ENCODE data around the gene VPS18.

Gene VPS18

GRCh38 chr15:40845511-40846284, 48.6 kb upstream of the VPS18 start:
- H3K4ac ChIP-seq (ENCODE audit: low read length) = no peak overlapping the region
- DNase-seq (ENCODE audit: low spot score) = no peak
- H2BK5ac ChIP-seq (ENCODE audit: low read length) = no peak overlapping the region
- H2AFZ ChIP-seq (ENCODE audit: low read length) = no peak overlapping the region
- no peak overlapping the region for H3K4me2 ChIP-seq (ENCODE audit: insufficient read depth, low read length, poor library complexity, severe bottlenecking)
- H3K9me3 ChIP-seq (replicated peaks in 1 of 2; ENCODE audit: control insufficient read depth in 2 of 2, insufficient read depth in 1 of 2, low read depth in 1 of 2, low read length in 2 of 2) = peaks cover 0 to 3% of the 10 kb centered on the region in 2 donors
- H4K8ac ChIP-seq (ENCODE audit: low read depth, low read length) = no peak overlapping the region
- peak overlapping the region; percentile 25 for H2AK5ac ChIP-seq (ENCODE audit: low read depth, low read length)
- H2BK120ac ChIP-seq (ENCODE audit: low read depth, low read length) = no peak overlapping the region
- H3K79me1 ChIP-seq (ENCODE audit: low read depth, low read length) = no peaks in the 10 kb centered on the region
- H2BK12ac ChIP-seq (ENCODE audit: low read length) = no peak overlapping the region
- no peak overlapping the region for H3K27ac ChIP-seq (replicated peaks; ENCODE audit: low read length)
- H3K36me3 ChIP-seq (replicated peaks in 1 of 2; ENCODE audit: control insufficient read depth in 2 of 2, insufficient read depth in 2 of 2, low read length in 2 of 2) = no peaks in the 10 kb centered on the region
- peak overlapping the region; percentile 33 for H3K18ac ChIP-seq (ENCODE audit: low read length)
- no CpG with 5 or more reads among the region's 8 CpGs for WGBS, 2 donors (ENCODE audit: extremely low coverage in 2 of 2, insufficient read length in 2 of 2, insufficient replicate concordance in 1 of 2)
- H3K4me1 ChIP-seq (ENCODE audit: control insufficient read depth in 2 of 2, insufficient read depth in 1 of 2, low read depth in 1 of 2, low read length in 2 of 2) = peaks cover 13 to 15% of the 10 kb centered on the region in 2 donors
- no peak overlapping the region for H3K4me3 ChIP-seq (ENCODE audit: low read length in 2 of 2)
- no peak overlapping the region for H3K14ac ChIP-seq (ENCODE audit: low read length)
- H3K9ac ChIP-seq (ENCODE audit: low read depth, low read length, poor library complexity) = no peak overlapping the region
- no peak overlapping the region for H2BK15ac ChIP-seq (ENCODE audit: low read length)
- no peak overlapping the region for H4K91ac ChIP-seq (ENCODE audit: low read depth, low read length, poor library complexity)
- peaks cover 18 to 69% (median 38%) of the 10 kb centered on the region in 3 experiments for H3K27me3 ChIP-seq (ENCODE audit: control insufficient read depth in 3 of 3, insufficient read depth in 3 of 3, low read depth in 1 of 3, low read length in 3 of 3)
- H3K23ac ChIP-seq (ENCODE audit: low read depth, low read length, poor library complexity) = no peak overlapping the region

GRCh38 chr15:40846841-40847222, 47.4 kb upstream of the VPS18 start:
- H3K4ac ChIP-seq (ENCODE audit: low read length) = no peak overlapping the region
- no peak overlapping the region for H4K91ac ChIP-seq (ENCODE audit: low read depth, low read length, poor library complexity)
- H3K4me1 ChIP-seq (ENCODE audit: control insufficient read depth in 2 of 2, insufficient read depth in 1 of 2, low read depth in 1 of 2, low read length in 2 of 2) = peaks cover 13 to 15% of the 10 kb centered on the region in 2 donors
- H3K4me2 ChIP-seq (ENCODE audit: insufficient read depth, low read length, poor library complexity, severe bottlenecking) = no peak overlapping the region
- peaks cover 0 to 3% of the 10 kb centered on the region in 2 donors for H3K9me3 ChIP-seq (replicated peaks in 1 of 2; ENCODE audit: control insufficient read depth in 2 of 2, insufficient read depth in 1 of 2, low read depth in 1 of 2, low read length in 2 of 2)
- H3K27me3 ChIP-seq (ENCODE audit: control insufficient read depth in 3 of 3, insufficient read depth in 3 of 3, low read depth in 1 of 3, low read length in 3 of 3) = peaks cover 18 to 61% (median 36%) of the 10 kb centered on the region in 3 experiments
- no peaks in the 10 kb centered on the region for H3K79me1 ChIP-seq (ENCODE audit: low read depth, low read length)
- H2AFZ ChIP-seq (ENCODE audit: low read length) = peak overlapping the region; percentile 69
- H4K8ac ChIP-seq (ENCODE audit: low read depth, low read length) = no peak overlapping the region
- no peak overlapping the region for H3K4me3 ChIP-seq (ENCODE audit: low read length in 2 of 2)
- no peak overlapping the region for H2BK5ac ChIP-seq (ENCODE audit: low read length)
- no peak overlapping the region for H3K9ac ChIP-seq (ENCODE audit: low read depth, low read length, poor library complexity)
- H3K36me3 ChIP-seq (replicated peaks in 1 of 2; ENCODE audit: control insufficient read depth in 2 of 2, insufficient read depth in 2 of 2, low read length in 2 of 2) = no peaks in the 10 kb centered on the region
- H3K14ac ChIP-seq (ENCODE audit: low read length) = no peak overlapping the region
- no peak overlapping the region for H2BK15ac ChIP-seq (ENCODE audit: low read length)
- H2BK12ac ChIP-seq (ENCODE audit: low read length) = no peak overlapping the region
- H3K18ac ChIP-seq (ENCODE audit: low read length) = no peak overlapping the region
- no peak overlapping the region for H2AK5ac ChIP-seq (ENCODE audit: low read depth, low read length)
- no peak overlapping the region for H3K27ac ChIP-seq (replicated peaks; ENCODE audit: low read length)
- no peak for DNase-seq (ENCODE audit: low spot score)
- H3K23ac ChIP-seq (ENCODE audit: low read depth, low read length, poor library complexity) = no peak overlapping the region
- H2BK120ac ChIP-seq (ENCODE audit: low read depth, low read length) = no peak overlapping the region

GRCh38 chr15:40847223-40847961, 46.9 kb upstream of the VPS18 start:
- no peaks in the 10 kb centered on the region for H3K79me1 ChIP-seq (ENCODE audit: low read depth, low read length)
- peak overlapping the region; percentile 40 for H3K18ac ChIP-seq (ENCODE audit: low read length)
- no peak for DNase-seq (ENCODE audit: low spot score)
- peaks cover 13 to 15% of the 10 kb centered on the region in 2 donors for H3K4me1 ChIP-seq (ENCODE audit: control insufficient read depth in 2 of 2, insufficient read depth in 1 of 2, low read depth in 1 of 2, low read length in 2 of 2)
- no peak overlapping the region for H3K4ac ChIP-seq (ENCODE audit: low read length)
- H3K4me2 ChIP-seq (ENCODE audit: insufficient read depth, low read length, poor library complexity, severe bottlenecking) = no peak overlapping the region
- no peak overlapping the region for H2BK15ac ChIP-seq (ENCODE audit: low read length)
- H2BK12ac ChIP-seq (ENCODE audit: low read length) = no peak overlapping the region
- H2BK120ac ChIP-seq (ENCODE audit: low read depth, low read length) = no peak overlapping the region
- H4K91ac ChIP-seq (ENCODE audit: low read depth, low read length, poor library complexity) = no peak overlapping the region
- H3K27me3 ChIP-seq (ENCODE audit: control insufficient read depth in 3 of 3, insufficient read depth in 3 of 3, low read depth in 1 of 3, low read length in 3 of 3) = peaks cover 18 to 63% (median 35%) of the 10 kb centered on the region in 3 experiments
- WGBS, 2 donors (ENCODE audit: extremely low coverage in 2 of 2, insufficient read length in 2 of 2, insufficient replicate concordance in 1 of 2) = no CpG with 5 or more reads among the region's 7 CpGs
- H3K27ac ChIP-seq (replicated peaks; ENCODE audit: low read length) = no peak overlapping the region
- no peak overlapping the region for H3K4me3 ChIP-seq (ENCODE audit: low read length in 2 of 2)
- no peak overlapping the region for H3K14ac ChIP-seq (ENCODE audit: low read length)
- H3K9ac ChIP-seq (ENCODE audit: low read depth, low read length, poor library complexity) = no peak overlapping the region
- H3K9me3 ChIP-seq (replicated peaks in 1 of 2; ENCODE audit: control insufficient read depth in 2 of 2, insufficient read depth in 1 of 2, low read depth in 1 of 2, low read length in 2 of 2) = peaks cover 0 to 3% of the 10 kb centered on the region in 2 donors
- peak overlapping the region; percentile 69 for H2AFZ ChIP-seq (ENCODE audit: low read length)
- no peak overlapping the region for H4K8ac ChIP-seq (ENCODE audit: low read depth, low read length)
- H3K36me3 ChIP-seq (replicated peaks in 1 of 2; ENCODE audit: control insufficient read depth in 2 of 2, insufficient read depth in 2 of 2, low read length in 2 of 2) = no peaks in the 10 kb centered on the region
- H2AK5ac ChIP-seq (ENCODE audit: low read depth, low read length) = no peak overlapping the region
- no peak overlapping the region for H3K23ac ChIP-seq (ENCODE audit: low read depth, low read length, poor library complexity)
- no peak overlapping the region for H2BK5ac ChIP-seq (ENCODE audit: low read length)

GRCh38 chr15:40850576-40851112, 43.6 kb upstream of the VPS18 start:
- H3K4ac ChIP-seq (ENCODE audit: low read length) = no peak overlapping the region
- H2BK120ac ChIP-seq (ENCODE audit: low read depth, low read length) = no peak overlapping the region
- no peak overlapping the region for H2BK15ac ChIP-seq (ENCODE audit: low read length)
- H3K36me3 ChIP-seq (replicated peaks in 1 of 2; ENCODE audit: control insufficient read depth in 2 of 2, insufficient read depth in 2 of 2, low read length in 2 of 2) = no peaks in the 10 kb centered on the region
- no peak overlapping the region for H2AFZ ChIP-seq (ENCODE audit: low read length)
- H2BK12ac ChIP-seq (ENCODE audit: low read length) = no peak overlapping the region
- no peak overlapping the region for H3K9ac ChIP-seq (ENCODE audit: low read depth, low read length, poor library complexity)
- no peaks in the 10 kb centered on the region for H3K79me1 ChIP-seq (ENCODE audit: low read depth, low read length)
- H3K18ac ChIP-seq (ENCODE audit: low read length) = no peak overlapping the region
- H4K8ac ChIP-seq (ENCODE audit: low read depth, low read length) = no peak overlapping the region
- H3K27ac ChIP-seq (replicated peaks; ENCODE audit: low read length) = no peak overlapping the region
- H2AK5ac ChIP-seq (ENCODE audit: low read depth, low read length) = no peak overlapping the region
- no peak overlapping the region for H3K4me2 ChIP-seq (ENCODE audit: insufficient read depth, low read length, poor library complexity, severe bottlenecking)
- peak overlapping the region; percentile 17 for H3K14ac ChIP-seq (ENCODE audit: low read length)
- no peak overlapping the region for H2BK5ac ChIP-seq (ENCODE audit: low read length)
- no CpG with 5 or more reads among the region's 8 CpGs for WGBS, 2 donors (ENCODE audit: extremely low coverage in 2 of 2, insufficient read length in 2 of 2, insufficient replicate concordance in 1 of 2)
- H3K27me3 ChIP-seq (ENCODE audit: control insufficient read depth in 3 of 3, insufficient read depth in 3 of 3, low read depth in 1 of 3, low read length in 3 of 3) = peaks cover 0 to 47% (median 6%) of the 10 kb centered on the region in 3 experiments
- H3K9me3 ChIP-seq (replicated peaks in 1 of 2; ENCODE audit: control insufficient read depth in 2 of 2, insufficient read depth in 1 of 2, low read depth in 1 of 2, low read length in 2 of 2) = no peaks in the 10 kb centered on the region
- H3K4me1 ChIP-seq (ENCODE audit: control insufficient read depth in 2 of 2, insufficient read depth in 1 of 2, low read depth in 1 of 2, low read length in 2 of 2) = peaks cover 8 to 9% of the 10 kb centered on the region in 2 donors
- H3K4me3 ChIP-seq (ENCODE audit: low read length in 2 of 2) = no peak overlapping the region
- no peak overlapping the region for H4K91ac ChIP-seq (ENCODE audit: low read depth, low read length, poor library complexity)
- DNase-seq (ENCODE audit: low spot score) = no peak
- no peak overlapping the region for H3K23ac ChIP-seq (ENCODE audit: low read depth, low read length, poor library complexity)
